Measurements from ENCODE around the gene BCKDK.

Gene BCKDK

GRCh38 chr16:31129568-31130335 lies 21.6 kb downstream of the BCKDK start:
- Histone ChIP-seq H3K27ac (no peak overlapping the region), H3K27me3 (replicated peaks) (no peaks in the 10 kb centered on the region), H3K4me3 (ENCODE audit: low read depth, low read length) (no peak overlapping the region), H3K36me3 (replicated peaks) (peaks cover 2% of the 10 kb centered on the region)
- TF ChIP-seq CTCF (IDR thresholded peaks at IDR 0.05; ENCODE audit: low read depth, low read length, missing control alignments), result no peak
- DNase-seq, result no peak
- in situ Hi-C loops (cut with HindIII; ENCODE audit: low pct_ligation_motif_present, low sequenced_read_pairs), result no loop called here

GRCh38 chr16:31130336-31130891 lies 22.2 kb downstream of the BCKDK start:
- Histone ChIP-seq H3K36me3 (replicated peaks) (peaks cover 2% of the 10 kb centered on the region), H3K27me3 (replicated peaks) (no peaks in the 10 kb centered on the region), H3K27ac (no peak overlapping the region), H3K4me3 (ENCODE audit: low read depth, low read length) (no peak overlapping the region)
- DNase-seq, result no peak
- in situ Hi-C loops (cut with HindIII; ENCODE audit: low pct_ligation_motif_present, low sequenced_read_pairs), result no loop called here
- TF ChIP-seq CTCF (IDR thresholded peaks at IDR 0.05; ENCODE audit: low read depth, low read length, missing control alignments), result no peak

- Histone ChIP-seq H3K4me3 (ENCODE audit: low read depth, low read length) (no peak overlapping the region), H3K27ac (no peak overlapping the region), H3K36me3 (replicated peaks) (peaks cover 2% of the 10 kb centered on the region), H3K27me3 (replicated peaks) (no peaks in the 10 kb centered on the region)
- no peak for DNase-seq
- TF ChIP-seq CTCF (IDR thresholded peaks at IDR 0.05; ENCODE audit: low read depth, low read length, missing control alignments), result no peak
- in situ Hi-C loops (cut with HindIII; ENCODE audit: low pct_ligation_motif_present, low sequenced_read_pairs), result no loop called here
These were observed 22.7 kb downstream of the BCKDK start for GRCh38 chr16:31130899-31131298.

- in situ Hi-C loops (cut with HindIII; ENCODE audit: low pct_ligation_motif_present, low sequenced_read_pairs), result no loop called here
- no peak for DNase-seq
- Histone ChIP-seq H3K27me3 (replicated peaks) (no peaks in the 10 kb centered on the region), H3K4me3 (ENCODE audit: low read depth, low read length) (no peak overlapping the region), H3K36me3 (replicated peaks) (peaks cover 2% of the 10 kb centered on the region), H3K27ac (no peak overlapping the region)
- TF ChIP-seq CTCF (IDR thresholded peaks at IDR 0.05; ENCODE audit: low read depth, low read length, missing control alignments), result no peak
These were observed 23.2 kb downstream of the BCKDK start for GRCh38 chr16:31131416-31131815.

GRCh38 chr16:31131841-31132271 lies 23.7 kb downstream of the BCKDK start:
- in situ Hi-C loops (cut with HindIII; ENCODE audit: low pct_ligation_motif_present, low sequenced_read_pairs), result no loop called here

More at GRCh38 chr16:31131841-31132271, 23.7 kb downstream of the BCKDK start:
- Histone ChIP-seq H3K27me3 (replicated peaks) (no peaks in the 10 kb centered on the region), H3K36me3 (replicated peaks) (peaks cover 2% of the 10 kb centered on the region), H3K4me3 (ENCODE audit: low read depth, low read length) (no peak overlapping the region), H3K27ac (no peak overlapping the region)
- TF ChIP-seq CTCF (IDR thresholded peaks at IDR 0.05; ENCODE audit: low read depth, low read length, missing control alignments), result no peak
- DNase-seq, result no peak
